HepG2 (cell line): ENCODE data around the gene DCUN1D4. TPM values are rescaled to one million over a fixed set of nuclear protein-coding genes. Genes with fewer than 3 reads are reported as not detected.

Experiments used
- ETV5 ChIP-seq: IDR thresholded peaks from 2 replicates; pipeline ENCODE4 v1.6.1; 2018; ENCODE audit warnings: missing biosample characterization, missing genetic modification reagents, inconsistent platforms, borderline replicate concordance
- FOXP4 ChIP-seq: sonication (generic); formaldehyde crosslinking; IDR thresholded peaks from 2 replicates; pipeline ENCODE4 v1.4.0; 2020; ENCODE audit warnings: missing genetic modification reagents
- GFI1 ChIP-seq: sonication (generic); formaldehyde crosslinking; IDR thresholded peaks from 2 replicates; pipeline ENCODE4 v1.5.0; 2020; ENCODE audit warnings: missing genetic modification reagents, mild to moderate bottlenecking, borderline replicate concordance
- HES4 ChIP-seq: sonication (generic); formaldehyde crosslinking; IDR thresholded peaks from 2 replicates; pipeline ENCODE4 v1.9.0; 2021; ENCODE audit warnings: mild to moderate bottlenecking, missing genetic modification reagents, borderline replicate concordance
- JUND ChIP-seq: sonication (generic); formaldehyde crosslinking; IDR thresholded peaks from 2 replicates; pipeline ENCODE4 v1.8.0; 2022; ENCODE audit warnings: mild to moderate bottlenecking, missing genetic modification reagents
- KLF12 ChIP-seq: sonication (generic); formaldehyde crosslinking; IDR thresholded peaks from 2 replicates; pipeline ENCODE4 v1.4.0; 2020; ENCODE audit warnings: missing genetic modification reagents, borderline replicate concordance
- NCOA1 ChIP-seq: sonication (generic); formaldehyde crosslinking; IDR thresholded peaks from 2 replicates; pipeline ENCODE4 v1.9.0; 2021; ENCODE audit warnings: missing genetic modification reagents
- PLRG1 ChIP-seq: fragments of 450-650 bp; conservative IDR thresholded peaks from 2 replicates; pipeline ENCODE4 v1.6.1; 2016
- ZBTB14 ChIP-seq: sonication (generic); formaldehyde crosslinking; IDR thresholded peaks from 2 replicates; pipeline ENCODE4 v1.4.0; 2020; ENCODE audit warnings: missing genetic modification reagents
- ZBTB21 ChIP-seq: sonication (generic); formaldehyde crosslinking; IDR thresholded peaks from 2 replicates; pipeline ENCODE4 v1.4.0; 2020; ENCODE audit warnings: missing genetic modification reagents
- ZBTB34 ChIP-seq: sonication (generic); formaldehyde crosslinking; IDR thresholded peaks from 2 replicates; pipeline ENCODE4 v1.8.0; 2022; ENCODE audit warnings: mild to moderate bottlenecking, missing genetic modification reagents
- ZFP90 ChIP-seq: sonication (generic); formaldehyde crosslinking; IDR thresholded peaks from 2 replicates; pipeline ENCODE4 v1.8.0; 2022; ENCODE audit warnings: missing genetic modification reagents, mild to moderate bottlenecking, inconsistent platforms, borderline replicate concordance
- ZNF260 ChIP-seq: sonication (generic); formaldehyde crosslinking; IDR thresholded peaks from 2 replicates; pipeline ENCODE4 v1.4.0; 2020; ENCODE audit warnings: missing genetic modification reagents, low read depth, mild to moderate bottlenecking, borderline replicate concordance
- ZNF407 ChIP-seq: sonication (generic); formaldehyde crosslinking; IDR thresholded peaks from one replicate; pipeline ENCODE4 v1.5.1; 2020; ENCODE audit warnings: mild to moderate bottlenecking, missing genetic modification reagents; ENCODE audit errors: not compliant biosample characterization
- ZNF549 ChIP-seq: sonication (generic); formaldehyde crosslinking; IDR thresholded peaks from 2 replicates; pipeline ENCODE4 v1.5.0; 2020; ENCODE audit warnings: missing genetic modification reagents
- ZNF670 ChIP-seq: sonication (generic); formaldehyde crosslinking; IDR thresholded peaks from 2 replicates; pipeline ENCODE4 v1.8.0; 2022; ENCODE audit warnings: mild to moderate bottlenecking, missing genetic modification reagents, borderline replicate concordance
- ZNF83 ChIP-seq: sonication (generic); formaldehyde crosslinking; IDR thresholded peaks from 2 replicates; pipeline ENCODE4 v1.4.0; 2020; ENCODE audit warnings: missing genetic modification reagents, mild to moderate bottlenecking, borderline replicate concordance
- polyA plus RNA-seq, 8 experiments: library from polyadenylated mRNA; depleted of rRNA in 3 of 8; stranded (reverse) in 7 of 8; unstranded in 1 of 8; fragments of >200 nt; fragmentation: Illumina TruSeq in 4 of 8; extraction: Trizol in 4 of 8; gene quantifications; 2 replicates each; pipeline versions ENCODE4 v1.2.1 to v1.2.3, GENCODE V29; 2011 to 2016; ENCODE audit warnings: low read depth in 4 of 8, missing spikeins in 1 of 8, mixed read lengths in 1 of 8; ENCODE audit not compliant: insufficient read depth in 1 of 8
- total RNA-seq, 5 experiments: library from RNA; depleted of rRNA; stranded (reverse); fragments of >200 nt; fragmentation: Illumina TruSeq; extraction: Trizol; gene quantifications; 2 replicates each; pipeline ENCODE4 v1.2.3, GENCODE V29; 2016; ENCODE audit warnings: low read depth in 1 of 5

Gene DCUN1D4
- total and polyA plus RNA-seq, 2 of the 13 experiments (the other 11 are each of a cell fraction or from before 2014, with no cell fraction given): 27.9 to 44.4 TPM

- TF ChIP-seq HES4: no peak
- no peak for TF ChIP-seq ZBTB34
- TF ChIP-seq ZNF549 (CRISPR knock-in tag): no peak
- no peak for TF ChIP-seq PLRG1
- no peak for TF ChIP-seq FOXP4 (CRISPR knock-in tag)
- no peak for TF ChIP-seq GFI1
- TF ChIP-seq ZNF83 (CRISPR knock-in tag): no peak
- TF ChIP-seq KLF12 (CRISPR knock-in tag): no peak
- TF ChIP-seq ZBTB14 (CRISPR knock-in tag): no peak
- no peak for TF ChIP-seq ZNF407 (CRISPR knock-in tag)
- TF ChIP-seq ZFP90 (CRISPR knock-in tag): no peak
- peak; percentile 64; the same call in 1 of the 2 replicates for TF ChIP-seq ZNF670
- TF ChIP-seq ETV5 (CRISPR knock-in tag): no peak
- no peak for TF ChIP-seq JUND
- TF ChIP-seq ZBTB21 (CRISPR knock-in tag): no peak
- no peak for TF ChIP-seq NCOA1 (CRISPR knock-in tag)
- no peak for TF ChIP-seq ZNF260 (CRISPR knock-in tag)
Observed at GRCh38 chr4:51842554-51843308, at the start of gene DCUN1D4 (continued).
